GM19467 (cell line): ENCODE results near the gene EOLA2.
A peak's percentile ranks its signal among the peaks of the same experiment; 100 is the strongest.
"Not testable (repeated sequence)": the region's sequence is repeated elsewhere in the genome, so short reads cannot be mapped to it uniquely, and the experiment has no call there.

Experiments
- ATAC-seq: cut with Tn5 transposase; IDR thresholded peaks from one replicate; pipeline ENCODE4 v1.9.1; 2021; ENCODE audit warnings: mild to moderate bottlenecking, moderate library complexity; ENCODE audit not compliant: unreplicated experiment

The EOLA2 gene

GRCh38 chrX:149933547-149933946, 4.7 kb downstream of the EOLA2 start:
- ATAC-seq = not testable (repeated sequence)

- not testable (repeated sequence) for ATAC-seq
These were observed 5.3 kb downstream of the EOLA2 start for GRCh38 chrX:149932970-149933369.

GRCh38 chrX:149932150-149932549, 6.1 kb downstream of the EOLA2 start:
- ATAC-seq = not testable (repeated sequence)

- not testable (repeated sequence) for ATAC-seq
These were observed 6.9 kb downstream of the EOLA2 start for GRCh38 chrX:149931355-149931754.

GRCh38 chrX:149929400-149929799, 8.9 kb downstream of the EOLA2 start, which contains the start of gene HSFX4:
Gene HSFX4, plus strand, starts transcription at chrX:149929573. Its CDS starts 72 bp downstream, at chrX:149929645.
- ATAC-seq = not testable (repeated sequence)

- ATAC-seq = not testable (repeated sequence)
These were observed 9.7 kb downstream of the EOLA2 start for GRCh38 chrX:149928635-149929034.

GRCh38 chrX:149927964-149928258, 10.4 kb downstream of the EOLA2 start:
- ATAC-seq = not testable (repeated sequence)

- not testable (repeated sequence) for ATAC-seq
These were observed 10.9 kb downstream of the EOLA2 start for GRCh38 chrX:149927245-149927963.

GRCh38 chrX:149924434-149924833, 13.9 kb downstream of the EOLA2 start:
- ATAC-seq = not testable (repeated sequence)

- not testable (repeated sequence) for ATAC-seq
These were observed 14.5 kb downstream of the EOLA2 start for GRCh38 chrX:149923836-149924235.

GRCh38 chrX:149916745-149917392, 21.4 kb downstream of the EOLA2 start:
- ATAC-seq = peak; percentile 58

- no peak for ATAC-seq
These were observed 28.1 kb downstream of the EOLA2 start for GRCh38 chrX:149910178-149910695.

- ATAC-seq = no peak
These were observed 28.7 kb downstream of the EOLA2 start for GRCh38 chrX:149909324-149910177.

GRCh38 chrX:149908727-149909126, 29.6 kb downstream of the EOLA2 start:
- ATAC-seq = no peak

GRCh38 chrX:149908308-149908707, 30.0 kb downstream of the EOLA2 start:
- peak; percentile 42 for ATAC-seq

- ATAC-seq = peak; percentile 67
These were observed 34.2 kb downstream of the EOLA2 start for GRCh38 chrX:149903889-149904748.

GRCh38 chrX:149898554-149898953, 39.7 kb downstream of the EOLA2 start:
- no peak for ATAC-seq

GRCh38 chrX:149890828-149891227, 47.5 kb downstream of the EOLA2 start:
- ATAC-seq = not testable (repeated sequence)
